GM10847 (cell line): ENCODE data around the gene ATAT1.

Source experiments
- POLR2A ChIP-seq: IDR thresholded peaks from 2 replicates; pipeline ENCODE4 v1.6.1; 2011; ENCODE audit not compliant: insufficient read length; ENCODE audit errors: extremely low read depth

ATAT1 gene

DNA sequence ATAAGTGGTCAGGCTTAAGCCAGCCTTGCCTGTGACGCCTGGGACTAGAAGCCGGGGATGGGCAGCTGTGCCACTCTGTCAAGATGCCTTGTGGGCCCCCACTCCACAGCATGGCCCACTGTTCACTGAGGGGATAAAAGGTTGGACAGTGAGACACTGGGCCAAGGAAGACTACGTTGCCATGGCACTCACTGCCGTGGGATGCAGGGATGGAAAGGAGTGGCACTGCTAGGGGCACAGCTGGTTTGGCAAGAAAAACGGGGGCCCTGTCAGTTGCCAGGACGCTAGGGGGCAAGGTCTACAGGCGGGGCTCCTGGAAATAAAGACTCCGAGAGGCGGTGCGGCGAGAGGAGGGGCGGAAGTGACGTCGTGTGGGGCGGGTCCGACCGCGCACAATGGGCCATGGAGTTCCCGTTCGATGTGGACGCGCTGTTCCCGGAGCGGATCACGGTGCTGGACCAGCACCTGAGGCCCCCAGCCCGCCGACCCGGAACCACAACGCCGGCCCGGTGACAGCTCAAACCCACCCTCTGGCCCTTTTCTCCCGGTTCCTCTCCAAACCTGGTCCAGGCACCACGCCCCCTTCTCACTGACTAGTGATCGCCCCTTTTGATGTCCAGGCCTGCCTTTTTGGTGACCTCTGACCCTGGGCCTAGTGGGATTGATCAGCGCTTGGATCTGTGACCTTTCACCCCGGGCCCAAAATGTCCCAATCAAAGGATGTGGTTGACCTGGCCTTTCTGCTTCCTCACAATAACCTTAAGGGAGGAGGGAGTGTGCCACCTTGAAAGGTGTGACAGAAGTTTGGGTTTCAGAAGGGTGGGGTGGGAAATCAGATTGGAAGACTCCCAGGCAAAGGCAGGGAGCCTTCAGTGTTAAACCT is at the start of gene ATAT1:
Gene ATAT1 (plus strand): TSS at position 391 of the 883 bp plus-strand sequence.
- TF ChIP-seq POLR2A = peak; percentile 81

DNA sequence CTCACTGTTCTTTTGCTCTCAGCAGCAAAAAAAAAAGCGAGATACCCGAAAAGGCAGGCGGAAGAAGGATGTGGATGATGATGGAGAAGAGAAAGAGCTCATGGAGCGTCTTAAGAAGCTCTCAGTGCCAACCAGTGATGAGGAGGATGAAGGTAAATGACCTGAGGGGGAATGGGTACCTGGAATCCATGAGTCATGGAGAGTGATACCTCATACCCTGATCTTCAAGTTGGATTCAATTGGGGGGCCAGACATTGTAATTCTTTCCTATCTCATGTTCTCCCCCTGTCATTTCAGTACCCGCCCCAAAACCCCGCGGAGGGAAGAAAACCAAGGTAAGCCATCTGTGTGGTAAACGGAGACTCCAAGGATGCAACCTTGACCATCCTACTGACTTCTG is 48.6 kb upstream of the ATAT1 start:
- no peak for TF ChIP-seq POLR2A

DNA sequence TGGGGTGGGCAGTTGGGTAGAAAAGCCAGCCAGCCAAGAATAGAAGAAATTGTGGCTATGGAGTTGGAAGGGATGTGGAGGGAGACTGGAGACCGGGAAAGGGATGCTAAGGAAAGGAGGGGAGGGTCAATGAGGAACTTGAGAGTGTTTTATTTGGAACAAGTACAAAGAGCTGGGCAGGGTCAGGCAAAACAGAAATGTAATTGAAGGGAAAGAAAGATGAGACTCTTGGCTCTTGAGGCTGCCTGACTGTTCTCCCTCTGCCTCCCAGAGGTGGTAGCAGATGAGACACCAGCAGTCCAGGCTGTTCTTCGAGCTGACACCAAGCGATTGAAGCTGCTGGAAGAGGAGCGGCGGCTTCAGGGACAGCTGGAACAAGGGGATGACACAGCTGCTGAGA is 42.8 kb upstream of the ATAT1 start:
- TF ChIP-seq POLR2A = no peak

DNA sequence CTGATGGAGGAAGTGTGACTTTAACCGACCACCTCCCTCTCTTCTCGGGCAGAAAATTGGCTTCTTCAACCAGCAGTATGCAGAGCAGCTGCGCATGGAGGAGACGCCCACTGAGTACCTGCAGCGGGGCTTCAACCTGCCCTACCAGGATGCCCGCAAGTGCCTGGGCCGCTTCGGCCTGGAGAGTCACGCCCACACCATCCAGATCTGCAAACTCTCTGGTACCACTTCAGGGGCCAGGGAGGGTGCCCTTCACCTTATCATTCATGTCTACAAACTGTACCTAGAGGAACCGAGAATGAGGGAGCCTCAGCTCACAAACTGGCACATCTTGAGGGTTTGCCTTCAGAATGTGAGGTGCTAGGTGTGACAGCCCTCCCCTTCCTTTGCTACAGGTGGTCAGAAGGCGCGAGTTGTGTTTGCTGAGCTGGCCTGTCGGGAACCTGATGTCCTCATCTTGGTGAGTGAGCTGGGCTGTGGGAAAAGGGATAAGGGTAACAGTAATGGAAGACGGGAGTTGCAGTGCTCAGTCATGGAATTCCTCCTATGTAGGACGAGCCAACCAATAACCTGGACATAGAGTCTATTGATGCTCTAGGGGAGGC is 36.8 kb upstream of the ATAT1 start:
- no peak for TF ChIP-seq POLR2A

DNA sequence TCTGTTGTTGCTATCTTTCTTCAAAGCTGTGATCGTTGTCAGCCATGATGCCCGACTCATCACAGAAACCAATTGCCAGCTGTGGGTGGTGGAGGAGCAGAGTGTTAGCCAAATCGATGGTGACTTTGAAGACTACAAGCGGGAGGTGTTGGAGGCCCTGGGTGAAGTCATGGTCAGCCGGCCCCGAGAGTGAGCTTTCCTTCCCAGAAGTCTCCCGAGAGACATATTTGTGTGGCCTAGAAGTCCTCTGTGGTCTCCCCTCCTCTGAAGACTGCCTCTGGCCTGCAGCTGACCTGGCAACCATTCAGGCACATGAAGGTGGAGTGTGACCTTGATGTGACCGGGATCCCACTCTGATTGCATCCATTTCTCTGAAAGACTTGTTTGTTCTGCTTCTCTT is 36.2 kb upstream of the ATAT1 start:
- no peak for TF ChIP-seq POLR2A

DNA sequence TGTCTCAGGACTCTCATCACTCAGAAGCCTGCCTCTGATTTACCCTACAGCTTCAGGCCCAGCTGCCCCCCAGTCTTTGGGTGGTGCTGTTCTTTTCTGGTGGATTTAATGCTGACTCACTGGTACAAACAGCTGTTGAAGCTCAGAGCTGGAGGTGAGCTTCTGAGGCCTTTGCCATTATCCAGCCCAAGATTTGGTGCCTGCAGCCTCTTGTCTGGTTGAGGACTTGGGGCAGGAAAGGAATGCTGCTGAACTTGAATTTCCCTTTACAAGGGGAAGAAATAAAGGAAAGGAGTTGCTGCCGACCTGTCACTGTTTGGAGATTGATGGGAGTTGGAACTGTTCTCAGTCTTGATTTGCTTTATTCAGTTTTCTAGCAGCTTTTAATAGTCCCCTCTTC is 35.7 kb upstream of the ATAT1 start:
- no peak for TF ChIP-seq POLR2A

DNA sequence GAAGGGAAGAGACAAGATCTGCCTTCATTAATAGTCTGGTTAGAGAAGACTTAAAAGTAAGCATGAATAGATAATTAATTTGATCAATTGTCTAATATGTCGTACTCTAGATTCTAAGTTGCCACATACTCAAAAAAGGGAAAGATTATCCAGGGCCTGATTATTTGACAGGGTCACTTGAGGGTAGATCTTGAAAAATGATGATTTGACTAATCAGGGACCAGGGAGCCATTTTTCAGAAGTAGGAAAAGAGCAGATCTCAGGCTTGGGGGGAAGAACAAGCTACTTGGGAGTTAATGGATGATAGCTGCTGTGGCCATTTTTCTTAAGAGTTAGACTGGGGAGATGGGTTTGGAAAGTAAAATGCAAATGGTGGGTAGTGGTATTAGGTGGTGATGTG is 34.4 kb upstream of the ATAT1 start:
- TF ChIP-seq POLR2A = no peak

DNA sequence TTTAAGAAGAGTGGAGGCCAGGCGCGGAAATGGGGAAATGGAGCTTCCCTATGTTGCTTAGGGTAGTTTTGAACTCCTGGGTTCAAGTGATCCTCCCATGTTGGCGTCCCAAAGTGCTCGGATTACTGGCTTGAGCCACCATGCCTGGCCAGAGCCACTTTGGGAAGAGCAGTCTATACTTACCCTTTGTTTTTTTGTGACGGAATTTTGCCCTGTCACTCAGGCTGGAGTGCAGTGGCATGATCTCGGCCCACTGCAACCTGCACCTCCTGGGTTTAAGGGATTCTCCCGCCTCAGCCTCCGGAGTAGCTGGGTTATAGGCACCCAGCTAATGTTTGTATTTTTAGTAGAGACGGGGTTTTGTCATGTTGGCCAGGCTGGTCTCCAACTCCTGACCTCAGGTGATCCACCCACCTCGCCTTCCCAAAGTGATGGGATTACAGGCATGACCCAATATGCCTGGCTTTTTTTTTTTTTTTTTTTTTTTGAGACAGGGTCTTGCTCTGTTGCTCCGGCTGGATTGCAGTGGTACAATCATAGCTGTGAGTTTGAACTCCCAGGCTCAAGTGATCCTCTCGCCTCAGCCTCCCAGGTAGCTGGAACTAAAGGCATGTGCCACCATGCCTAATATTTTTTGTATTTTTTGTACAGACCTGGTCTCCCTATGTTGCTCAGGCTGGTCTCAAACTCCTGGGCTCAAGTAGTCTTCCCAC is 27.6 kb upstream of the ATAT1 start:
- no peak for TF ChIP-seq POLR2A

DNA sequence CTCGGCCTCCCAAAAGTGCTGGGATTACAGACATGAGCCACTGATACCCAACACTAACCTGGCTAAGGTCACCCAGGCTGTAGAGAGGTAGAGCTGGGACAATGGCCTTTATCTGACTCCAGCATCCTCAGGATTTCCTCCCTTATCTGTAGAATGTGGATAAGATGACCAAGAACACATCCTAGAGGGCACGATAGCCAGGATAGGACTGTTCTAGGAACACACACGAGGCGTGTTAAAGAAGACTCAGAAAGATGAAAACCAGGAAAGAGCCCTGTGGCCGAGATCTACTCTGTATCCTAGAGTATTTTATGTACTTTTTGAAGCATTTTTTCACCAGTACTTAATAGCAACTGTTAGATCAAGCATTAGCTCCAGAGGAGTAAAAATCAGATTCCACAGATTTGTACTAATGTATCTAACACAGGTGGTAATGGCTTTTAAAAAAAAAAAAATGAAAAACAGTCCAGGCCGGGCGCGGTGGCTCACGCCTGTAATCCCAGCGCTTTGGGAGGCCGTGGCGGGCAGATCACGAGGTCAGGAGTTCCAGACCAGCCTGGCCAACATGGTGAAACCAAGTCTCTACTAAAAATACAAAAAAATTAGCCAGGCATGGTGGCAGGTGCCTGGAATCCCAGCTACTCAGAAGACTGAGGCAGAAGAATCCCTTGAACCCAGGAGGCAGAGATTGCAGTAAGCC is 26.9 kb upstream of the ATAT1 start:
- TF ChIP-seq POLR2A = no peak

DNA sequence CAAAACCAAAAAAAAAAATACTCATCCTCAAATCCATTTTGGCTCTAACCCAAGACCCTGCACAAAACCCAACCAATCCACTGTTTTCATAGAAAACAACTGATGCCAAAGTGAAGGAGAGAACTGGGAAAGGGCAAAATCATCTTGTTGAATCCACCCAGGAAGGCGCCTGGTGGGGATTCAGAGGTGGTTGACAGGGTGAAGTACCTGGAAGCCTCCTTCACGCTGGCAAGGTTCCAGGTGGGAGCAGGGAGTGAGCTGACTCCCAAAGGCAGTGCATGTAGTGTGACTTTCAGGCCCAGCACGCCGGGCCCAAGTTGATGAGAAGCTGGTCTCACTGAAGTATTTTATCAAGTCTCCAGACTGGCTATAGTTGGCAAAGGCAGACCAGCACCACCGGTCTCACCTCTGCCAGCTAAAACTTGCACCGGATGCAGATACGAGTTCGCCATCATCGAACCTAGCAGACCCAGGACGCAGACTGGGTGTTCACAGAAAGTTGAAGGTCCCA is 26.2 kb upstream of the ATAT1 start:
- no peak for TF ChIP-seq POLR2A

DNA sequence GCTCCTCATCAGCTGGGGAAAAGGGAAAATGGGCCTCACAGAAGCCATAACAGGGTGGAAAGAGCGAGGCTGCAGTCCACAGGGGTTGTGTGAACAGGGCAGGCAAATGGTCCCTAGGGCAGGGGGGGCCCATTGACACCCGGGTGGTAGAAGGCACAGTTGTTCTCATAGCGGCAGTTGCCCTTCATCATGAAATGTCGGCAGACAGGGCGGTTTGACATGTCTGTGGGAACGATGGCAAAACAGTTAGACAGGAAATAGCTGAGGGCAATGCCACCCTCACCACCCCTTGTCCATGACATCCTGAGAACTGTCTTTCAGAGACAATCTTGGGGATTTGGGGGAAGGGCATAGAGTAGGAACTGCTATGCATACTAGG is 25.2 kb upstream of the ATAT1 start:
- TF ChIP-seq POLR2A = no peak

DNA sequence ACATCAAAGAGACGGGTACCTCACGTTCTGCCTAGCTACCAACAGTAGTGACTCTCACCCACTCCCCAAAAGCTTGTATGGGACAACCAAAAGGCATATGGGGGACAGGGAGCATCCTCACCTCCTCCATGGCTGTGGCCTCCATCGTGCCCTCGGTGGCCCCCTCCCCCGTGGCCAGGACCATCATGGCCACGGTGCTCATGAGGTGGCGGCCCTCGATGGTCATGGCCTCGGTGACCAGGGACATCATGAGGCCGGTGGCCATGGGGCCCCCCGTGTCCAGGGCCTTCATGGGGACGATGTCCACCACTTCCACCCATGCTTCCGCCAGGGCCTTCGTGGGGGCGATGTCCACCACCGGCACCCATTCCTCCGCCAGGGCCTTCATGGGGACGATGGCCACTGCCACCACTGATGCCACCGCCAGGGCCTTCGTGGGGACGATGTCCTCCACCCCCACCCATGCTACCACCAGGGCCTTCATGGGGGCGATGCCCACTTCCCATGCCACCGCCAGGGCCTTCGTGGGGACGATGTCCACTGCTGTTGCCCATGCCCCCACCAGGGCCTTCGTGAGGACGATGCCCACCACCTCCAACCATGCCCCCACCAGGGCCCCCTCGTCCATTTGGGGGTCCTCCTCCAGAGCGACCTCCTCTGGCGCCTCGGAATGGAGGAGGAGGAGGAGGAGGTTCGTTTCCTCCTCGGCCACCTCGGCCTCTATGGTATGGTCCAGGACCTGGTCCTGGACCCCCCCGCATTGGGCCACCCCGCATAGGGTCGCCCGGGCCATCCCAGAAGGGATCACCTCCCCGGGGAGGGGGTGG is 24.6 kb upstream of the ATAT1 start:
- TF ChIP-seq POLR2A = no peak

DNA sequence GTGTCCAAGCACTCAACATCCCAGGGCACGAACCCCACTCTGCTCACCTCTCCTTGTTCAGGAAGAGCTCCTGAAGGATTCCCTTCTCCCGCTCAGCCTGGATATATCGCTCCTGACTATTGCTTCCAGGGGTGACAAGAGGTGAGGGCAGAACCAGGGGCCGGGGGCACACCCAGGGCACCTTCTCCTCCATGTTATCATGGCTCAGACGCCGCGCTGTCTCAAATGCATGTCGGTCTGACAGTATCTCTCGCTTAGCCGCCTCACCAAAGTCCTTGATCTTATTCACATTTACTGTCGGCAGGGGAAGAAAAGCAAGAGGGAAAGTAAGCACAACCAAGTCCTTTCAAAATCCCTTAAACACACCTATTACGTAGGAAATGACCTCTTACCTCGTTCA is 22.7 kb upstream of the ATAT1 start:
- TF ChIP-seq POLR2A = no peak

DNA sequence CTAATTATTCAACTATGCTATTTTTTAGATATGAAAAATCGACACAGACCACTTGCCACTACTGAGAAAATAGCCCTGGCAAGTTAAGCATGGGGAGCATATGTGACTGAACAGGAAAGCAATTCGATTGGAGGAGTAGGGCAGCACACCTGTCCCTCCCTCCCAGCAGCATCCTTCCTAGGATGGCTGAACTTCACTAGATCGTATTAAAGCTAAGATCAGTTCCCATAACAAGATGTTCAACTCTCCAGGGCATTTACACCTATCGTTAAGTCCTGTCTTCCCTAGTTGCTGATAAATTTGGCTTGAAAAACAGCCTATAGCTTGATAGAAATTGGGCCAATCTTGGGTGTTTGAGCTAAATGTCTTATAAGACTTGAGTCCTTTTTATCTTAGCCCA is 16.6 kb upstream of the ATAT1 start:
- no peak for TF ChIP-seq POLR2A
